NT2/D1 (cell line): ENCODE measurements around the gene ALX1.

Source experiments
- DNase-seq: peaks from one replicate; pipeline ENCODE4 v3.0.0-alpha.2; 2011; ENCODE audit warnings: low read depth, low spot score
- H3K27me3 ChIP-seq: 2 replicates; pipeline ENCODE4 v1.6.0; 2011; ENCODE audit warnings: mild to moderate bottlenecking; ENCODE audit not compliant: insufficient read length, insufficient read depth
- H3K36me3 ChIP-seq: 2 replicates; pipeline ENCODE4 v1.6.1; 2011; ENCODE audit warnings: mild to moderate bottlenecking, low read length, mixed read lengths; ENCODE audit not compliant: insufficient read depth, insufficient read length
- H3K4me1 ChIP-seq: 2 replicates; pipeline ENCODE4 v1.5.1; 2011; ENCODE audit not compliant: insufficient read depth, insufficient read length
- H3K4me3 ChIP-seq: 2 replicates; pipeline ENCODE4 v1.5.1; 2011; ENCODE audit warnings: low read depth; ENCODE audit not compliant: insufficient read length
- H3K9ac ChIP-seq: 2 replicates; pipeline ENCODE4 v1.6.0; 2011; ENCODE audit warnings: low read depth; ENCODE audit not compliant: insufficient read length
- H3K9me3 ChIP-seq: 2 replicates; pipeline ENCODE4 v1.5.1; 2011; ENCODE audit warnings: mild to moderate bottlenecking, low read length; ENCODE audit not compliant: insufficient read depth
- SUZ12 ChIP-seq: IDR thresholded peaks from 2 replicates; pipeline ENCODE4 v1.6.1; 2011; ENCODE audit not compliant: insufficient read length, insufficient read depth; ENCODE audit errors: extremely low read depth
- YY1 ChIP-seq: IDR thresholded peaks from 2 replicates; pipeline ENCODE4 v1.6.1; 2011; ENCODE audit not compliant: insufficient read length, insufficient read depth
- ZNF274 ChIP-seq: IDR thresholded peaks from 2 replicates; pipeline ENCODE4 v1.6.1; 2011; ENCODE audit warnings: mild to moderate bottlenecking, low read depth, low read length

ALX1 gene

DNA sequence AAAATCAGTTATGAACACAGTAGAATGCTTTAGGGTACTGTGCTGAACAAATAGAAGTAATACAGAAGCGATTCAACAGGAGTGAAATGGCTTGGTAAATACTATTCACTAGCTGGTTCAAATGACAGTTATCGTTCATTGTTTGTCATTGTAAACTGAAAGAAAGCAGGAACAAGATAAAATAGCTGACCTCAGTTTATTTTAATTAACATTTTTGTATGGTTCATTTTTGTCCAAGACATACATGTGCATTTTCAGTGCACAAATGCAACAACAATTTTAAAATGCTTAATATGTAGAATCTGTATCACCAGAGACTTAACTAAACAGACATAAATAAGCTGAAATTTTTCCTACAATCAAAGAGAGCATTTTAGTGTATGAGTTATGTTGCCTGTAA is 49.9 kb downstream of the ALX1 start:
- DNase-seq = no peak
- H3K36me3 ChIP-seq = no peaks in the 10 kb centered on the region
- no peaks in the 10 kb centered on the region for H3K27me3 ChIP-seq
- no peak for TF ChIP-seq ZNF274
- TF ChIP-seq SUZ12 = no peak
- no peak for TF ChIP-seq YY1
- H3K9me3 ChIP-seq = no peaks in the 10 kb centered on the region
- H3K4me3 ChIP-seq = no peak overlapping the region
- no peaks in the 10 kb centered on the region for H3K4me1 ChIP-seq
- no peak overlapping the region for H3K9ac ChIP-seq

DNA sequence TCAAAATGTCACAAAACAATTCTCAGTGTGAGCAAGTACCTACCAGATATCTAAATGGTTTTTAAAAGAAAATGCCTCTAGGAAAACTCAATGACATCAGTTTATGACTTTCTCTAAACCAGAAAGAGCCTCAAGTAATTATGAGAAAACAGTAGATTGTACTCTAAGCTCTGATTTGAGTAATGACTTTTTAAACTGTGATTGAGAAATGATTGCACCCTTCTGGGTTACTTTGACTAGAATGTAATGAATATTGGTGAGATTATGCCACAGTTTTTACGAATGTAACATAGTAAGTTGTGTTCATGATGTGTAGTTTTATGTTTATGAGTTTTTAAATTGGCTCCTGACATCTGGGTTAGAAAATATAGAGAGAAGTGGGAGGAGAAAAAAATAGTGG is 68.8 kb downstream of the ALX1 start:
- H3K36me3 ChIP-seq = no peaks in the 10 kb centered on the region
- H3K27me3 ChIP-seq = no peaks in the 10 kb centered on the region
- TF ChIP-seq ZNF274 = no peak
- TF ChIP-seq SUZ12 = no peak
- TF ChIP-seq YY1 = no peak
- no peaks in the 10 kb centered on the region for H3K4me1 ChIP-seq
- no peak overlapping the region for H3K4me3 ChIP-seq
- no peak overlapping the region for H3K9ac ChIP-seq
- DNase-seq = no peak
- H3K9me3 ChIP-seq = no peaks in the 10 kb centered on the region

DNA sequence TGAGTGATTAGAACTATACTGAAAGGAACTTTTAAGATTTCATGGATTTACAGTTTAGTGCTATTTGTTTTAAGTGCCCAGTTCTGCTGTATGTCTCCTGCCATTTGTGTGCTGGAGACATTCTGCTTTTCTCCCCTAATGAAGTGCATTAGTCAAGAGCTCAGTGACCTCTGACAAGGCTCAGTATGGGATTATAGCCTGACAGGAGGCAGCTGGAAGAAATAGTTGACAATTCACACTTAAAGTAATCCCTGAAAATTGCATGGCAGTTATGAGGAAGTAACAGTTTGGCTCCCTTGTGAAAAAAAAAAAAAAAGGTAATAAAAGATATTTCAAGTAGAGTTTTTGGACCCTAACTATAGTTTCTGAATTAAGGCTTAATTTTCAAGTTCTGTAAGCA is 70.3 kb downstream of the ALX1 start:
- Histone ChIP-seq H3K27me3 (no peaks in the 10 kb centered on the region), H3K4me3 (no peak overlapping the region), H3K9me3 (no peaks in the 10 kb centered on the region), H3K9ac (no peak overlapping the region), H3K4me1 (no peaks in the 10 kb centered on the region), H3K36me3 (no peaks in the 10 kb centered on the region)
- TF ChIP-seq YY1 = no peak
- TF ChIP-seq ZNF274 = no peak
- TF ChIP-seq SUZ12 = no peak
- DNase-seq = no peak
